GM19043 (cell line): ENCODE results near the gene PYGL.
"Not testable (repeated sequence)": the region's sequence is repeated elsewhere in the genome, so short reads cannot be mapped to it uniquely, and the experiment has no call there.

Source experiments
- ATAC-seq: cut with Tn5 transposase; IDR thresholded peaks from one replicate; pipeline ENCODE4 v1.9.1; 2021; ENCODE audit warnings: low read depth; ENCODE audit not compliant: unreplicated experiment

PYGL gene

DNA sequence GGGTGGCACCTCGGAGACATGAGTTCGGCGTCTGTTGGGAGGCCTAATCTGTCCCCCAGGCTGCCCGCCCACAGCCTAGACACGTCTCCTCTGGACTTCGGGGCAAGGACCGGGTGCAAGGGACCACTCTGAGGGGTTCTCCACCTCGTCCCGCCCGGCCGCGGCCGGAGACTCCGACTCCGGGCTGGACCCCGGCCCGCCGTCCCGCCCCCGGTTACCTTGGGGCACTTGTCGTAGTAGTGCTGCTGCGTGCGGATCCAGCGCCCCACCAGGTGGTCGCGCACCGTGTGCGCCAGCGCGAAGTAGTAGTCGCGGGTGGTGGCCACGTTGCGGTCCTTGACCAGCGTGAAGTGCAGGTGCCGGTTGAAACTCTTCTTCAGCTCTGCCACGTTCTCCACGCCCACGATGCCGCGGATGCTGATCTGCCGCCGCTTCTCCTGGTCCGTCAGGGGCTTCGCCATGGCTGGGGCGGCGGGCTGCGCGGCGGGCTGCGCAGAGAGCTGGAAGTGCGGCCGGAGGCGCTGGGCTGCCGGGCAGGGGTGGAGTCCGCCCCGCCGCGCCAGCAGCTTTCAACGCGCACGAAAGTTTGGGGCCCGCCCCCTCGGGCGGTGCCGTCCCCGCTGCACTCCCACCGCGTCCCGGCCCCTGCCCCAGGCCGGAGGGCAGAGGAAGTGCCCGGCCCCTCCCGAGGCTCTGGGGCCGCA, at the start of gene PYGL:
PYGL (minus strand) TSS at position 541 of the 704 bp plus-strand sequence; CDS start at position 461, 80 bp downstream.
- peak; percentile 47 for ATAC-seq

DNA sequence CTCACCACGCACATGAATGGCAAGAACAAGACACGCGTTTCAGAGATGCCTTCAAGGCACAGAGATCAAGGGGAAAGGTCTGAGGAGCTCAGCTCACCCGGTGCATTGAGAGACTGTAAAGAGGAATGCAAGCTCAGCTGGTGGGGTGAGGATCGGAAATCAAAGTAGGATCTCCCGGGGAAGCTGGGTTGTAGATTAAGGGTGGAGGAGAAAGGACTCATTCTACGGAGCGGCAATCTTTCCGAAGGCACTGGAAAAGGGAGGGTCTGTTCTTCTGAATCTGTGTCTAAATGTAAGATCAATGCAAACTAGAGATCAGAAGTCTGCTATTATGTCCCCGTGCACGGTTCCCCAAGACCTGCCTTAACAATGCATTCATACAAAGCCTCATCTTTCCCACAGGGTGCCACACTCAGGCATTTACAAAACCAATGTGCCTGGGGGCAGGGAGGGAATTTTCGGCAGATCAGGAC, 41.6 kb upstream of the PYGL start:
- ATAC-seq, result no peak

DNA sequence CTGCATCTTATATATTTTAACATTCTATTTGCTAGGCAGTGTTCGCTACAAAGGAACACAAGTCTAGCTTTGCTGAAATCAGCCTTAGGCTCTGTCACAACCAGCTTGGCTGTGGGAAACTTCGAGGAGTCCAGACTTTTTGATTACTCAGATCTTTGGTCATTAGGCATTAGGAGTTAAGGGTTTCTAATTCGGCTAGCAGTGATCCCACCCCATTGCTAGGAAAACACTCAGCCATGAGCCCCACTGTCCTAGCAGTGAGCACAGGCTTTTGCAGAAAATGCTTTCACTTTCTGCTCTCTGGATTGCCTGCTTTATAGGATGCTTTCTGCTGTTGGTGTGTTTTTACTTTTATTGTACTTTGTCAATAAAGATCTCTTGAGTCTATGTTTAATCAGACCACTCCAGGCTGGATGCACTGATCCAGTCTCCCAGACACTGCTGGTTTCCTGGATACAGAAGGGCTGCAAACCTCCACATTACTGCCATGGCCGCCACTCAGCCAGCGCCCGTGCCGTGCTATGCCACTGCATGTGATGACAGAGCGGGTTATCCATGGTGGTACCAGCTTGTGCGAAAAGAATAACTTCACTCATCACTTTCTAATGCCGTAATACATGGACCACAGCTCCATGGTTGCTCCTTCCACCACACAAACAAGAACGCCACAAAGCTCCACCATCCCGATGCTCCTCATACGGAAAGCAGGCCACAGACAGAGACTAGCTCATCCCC, 41.0 kb upstream of the PYGL start:
- ATAC-seq, result no peak

DNA sequence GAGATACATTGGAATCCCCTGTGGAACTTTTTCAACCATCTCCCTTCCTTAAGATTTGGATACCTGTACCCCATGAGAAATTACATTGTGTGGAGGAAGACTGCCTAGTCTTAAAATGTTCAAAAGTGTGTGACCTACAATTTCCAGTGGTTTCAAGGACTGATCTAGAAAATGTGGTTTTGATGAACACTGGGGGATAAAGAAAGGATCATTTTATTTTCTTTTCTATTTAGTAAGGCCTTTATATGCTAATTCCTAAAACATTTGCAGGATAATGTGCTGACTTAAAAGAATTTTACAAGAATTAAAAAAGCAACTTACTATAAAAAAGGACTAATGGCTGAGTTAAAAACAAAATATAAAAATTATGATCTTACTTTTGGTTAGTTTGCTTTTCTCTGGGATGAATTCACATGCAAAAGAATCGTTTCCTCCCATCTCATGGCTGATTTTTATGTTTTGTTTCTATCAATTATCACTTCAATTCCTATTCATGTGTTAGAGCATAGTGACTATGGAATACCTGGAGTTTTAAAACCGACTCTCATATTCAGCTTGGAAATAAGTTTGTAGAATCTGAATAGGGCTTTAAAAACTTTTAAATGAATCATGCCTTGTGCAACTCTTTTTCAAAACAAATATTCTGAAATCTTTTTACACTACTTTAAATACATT, 39.9 kb upstream of the PYGL start:
- no peak for ATAC-seq

DNA sequence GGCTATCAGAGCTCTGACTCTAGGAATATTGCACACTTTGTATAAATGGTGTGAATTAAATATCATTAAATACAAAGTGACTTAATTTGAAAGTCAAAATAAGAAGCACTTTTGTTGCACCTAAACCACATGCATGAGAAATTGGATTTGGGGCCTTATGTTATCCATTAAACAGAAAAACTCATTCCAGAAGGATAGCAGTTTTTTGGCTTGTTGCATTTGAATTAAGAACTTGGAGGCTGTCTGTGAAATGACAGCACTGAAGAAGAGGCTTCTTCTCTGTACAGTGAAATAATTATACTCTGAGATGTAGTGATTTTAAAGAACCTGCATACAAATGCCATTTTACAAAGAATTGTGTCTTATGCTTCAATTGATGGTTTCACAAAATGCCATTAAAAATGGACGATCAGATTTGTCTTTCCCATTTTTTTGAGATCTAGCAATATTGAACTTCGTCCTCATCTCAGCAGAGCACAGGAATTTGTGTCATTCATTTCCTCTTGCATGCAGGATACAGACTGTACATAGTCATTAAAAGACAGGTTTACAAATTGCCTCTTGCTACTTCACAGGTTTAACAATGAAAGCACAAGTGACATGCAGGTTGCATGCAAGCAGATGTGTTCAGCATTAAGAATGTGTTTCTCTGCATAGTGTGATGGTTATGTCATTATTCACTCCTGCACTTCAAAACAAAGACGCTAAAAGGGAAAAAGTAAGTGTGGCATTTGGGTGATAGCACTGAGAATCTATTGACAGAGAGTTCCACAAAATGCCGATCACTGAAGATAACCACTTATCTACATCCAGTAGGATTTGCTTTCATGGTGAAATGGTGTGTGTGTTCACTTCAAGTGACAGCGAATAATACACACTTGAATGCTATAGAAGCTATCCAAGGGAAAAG, 35.9 kb upstream of the PYGL start:
- ATAC-seq, result no peak

DNA sequence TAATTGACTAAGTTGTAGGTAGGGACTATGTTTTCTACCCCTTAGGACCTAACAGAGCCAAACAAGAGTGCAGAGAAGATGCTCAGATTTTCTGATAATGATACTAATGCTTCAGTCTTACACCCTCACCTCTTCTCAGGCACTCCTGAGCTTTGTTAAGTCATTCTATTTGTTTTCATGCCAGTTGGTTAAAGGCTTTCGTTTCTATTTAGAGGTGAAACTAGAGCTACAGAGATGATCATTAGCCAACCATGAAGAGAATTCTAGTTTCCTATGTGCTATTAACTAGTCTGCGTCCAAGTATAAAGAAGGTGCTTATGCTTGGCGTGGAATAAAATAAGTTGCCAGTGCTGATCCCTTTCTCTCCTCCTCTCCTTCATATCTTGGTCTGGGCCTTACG, 34.6 kb upstream of the PYGL start:
- ATAC-seq, result peak; percentile 88

DNA sequence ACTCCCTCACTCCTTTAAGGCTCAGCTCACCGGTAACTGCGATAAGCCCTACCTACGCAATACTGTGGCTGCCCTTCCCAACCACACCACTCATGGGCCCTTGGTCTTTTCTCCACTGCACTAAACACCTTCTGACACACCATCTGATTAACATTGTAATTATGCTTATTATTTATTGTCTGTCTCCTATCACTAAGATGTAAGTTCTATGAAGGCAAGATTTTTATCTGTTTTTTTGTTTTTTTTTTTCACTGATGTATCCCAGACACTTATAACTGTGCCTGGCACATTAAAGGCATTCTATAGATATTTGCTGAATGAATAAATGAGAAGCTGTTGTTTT, 34.2 kb upstream of the PYGL start:
- ATAC-seq, result no peak

DNA sequence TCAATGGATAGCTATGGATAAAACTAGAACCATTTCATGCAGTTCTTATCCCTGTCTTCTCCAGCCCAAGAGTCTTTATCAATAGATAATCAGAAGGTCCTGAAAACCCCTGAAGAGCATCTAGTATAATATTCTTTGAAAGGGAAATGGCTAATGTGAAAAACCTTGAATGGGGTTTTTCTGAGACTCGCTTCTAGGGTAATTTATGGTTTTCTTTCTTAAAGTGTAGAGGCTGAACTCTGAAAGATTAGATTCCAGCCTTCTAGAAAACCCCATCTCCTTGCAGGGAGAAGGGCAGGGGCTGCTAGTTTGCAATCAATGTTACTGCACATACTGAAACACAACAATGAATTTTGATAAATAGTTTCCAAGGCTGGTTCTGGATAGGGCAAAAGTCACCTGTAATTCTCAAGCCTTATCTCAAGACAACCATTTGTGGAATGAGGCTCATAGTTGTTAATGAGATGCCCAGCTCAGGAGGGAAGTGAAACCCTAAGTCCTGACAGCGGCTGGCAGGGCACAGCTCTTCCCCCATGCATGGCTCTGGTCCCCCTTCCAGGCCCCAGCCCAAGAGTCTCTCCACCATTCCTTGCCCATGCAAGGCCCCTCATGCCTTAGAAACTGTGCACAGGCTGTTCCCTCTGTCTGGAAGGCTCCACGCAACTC, 33.7 kb upstream of the PYGL start:
- ATAC-seq, result peak; percentile 56

DNA sequence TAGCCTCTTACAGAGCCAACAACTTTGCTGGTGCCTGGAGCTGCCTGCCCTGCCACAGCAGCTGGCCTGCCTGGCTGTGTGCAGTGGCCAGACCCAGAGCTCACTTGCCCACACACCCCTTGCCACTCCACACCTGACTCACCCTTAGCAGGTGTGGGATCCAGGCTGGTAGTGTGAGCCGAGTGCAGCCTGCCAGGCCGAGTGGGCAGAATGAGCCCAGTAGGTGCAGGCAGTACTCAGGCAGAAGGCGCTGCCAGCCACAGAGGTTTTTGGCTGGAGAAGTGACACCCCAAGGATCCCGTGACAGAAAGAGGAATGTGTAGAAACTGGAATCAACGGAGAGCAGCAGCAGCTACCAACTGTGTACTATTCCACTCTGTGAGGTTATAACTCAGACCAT, 29.8 kb upstream of the PYGL start:
- ATAC-seq, result no peak

DNA sequence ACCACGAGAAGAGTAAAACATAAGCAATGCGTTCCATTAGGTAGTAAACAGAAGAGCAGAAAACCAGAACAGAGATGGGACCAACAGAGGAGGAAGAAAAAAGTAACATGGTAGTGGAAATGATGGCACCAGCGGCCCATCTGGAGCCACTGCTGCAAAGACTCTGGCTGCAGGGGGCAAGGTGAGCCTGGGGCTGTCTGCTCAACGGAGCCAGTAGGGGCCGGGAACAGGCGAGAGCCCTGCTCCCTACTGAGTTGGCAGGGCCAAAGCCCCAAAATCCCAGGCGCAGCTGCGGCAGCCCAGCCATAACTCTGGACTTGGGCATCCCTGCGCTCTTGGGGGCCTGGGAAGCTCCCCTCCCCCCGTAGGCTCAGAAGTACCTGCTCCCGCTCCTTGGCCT, 28.5 kb upstream of the PYGL start:
- ATAC-seq, result no peak

DNA sequence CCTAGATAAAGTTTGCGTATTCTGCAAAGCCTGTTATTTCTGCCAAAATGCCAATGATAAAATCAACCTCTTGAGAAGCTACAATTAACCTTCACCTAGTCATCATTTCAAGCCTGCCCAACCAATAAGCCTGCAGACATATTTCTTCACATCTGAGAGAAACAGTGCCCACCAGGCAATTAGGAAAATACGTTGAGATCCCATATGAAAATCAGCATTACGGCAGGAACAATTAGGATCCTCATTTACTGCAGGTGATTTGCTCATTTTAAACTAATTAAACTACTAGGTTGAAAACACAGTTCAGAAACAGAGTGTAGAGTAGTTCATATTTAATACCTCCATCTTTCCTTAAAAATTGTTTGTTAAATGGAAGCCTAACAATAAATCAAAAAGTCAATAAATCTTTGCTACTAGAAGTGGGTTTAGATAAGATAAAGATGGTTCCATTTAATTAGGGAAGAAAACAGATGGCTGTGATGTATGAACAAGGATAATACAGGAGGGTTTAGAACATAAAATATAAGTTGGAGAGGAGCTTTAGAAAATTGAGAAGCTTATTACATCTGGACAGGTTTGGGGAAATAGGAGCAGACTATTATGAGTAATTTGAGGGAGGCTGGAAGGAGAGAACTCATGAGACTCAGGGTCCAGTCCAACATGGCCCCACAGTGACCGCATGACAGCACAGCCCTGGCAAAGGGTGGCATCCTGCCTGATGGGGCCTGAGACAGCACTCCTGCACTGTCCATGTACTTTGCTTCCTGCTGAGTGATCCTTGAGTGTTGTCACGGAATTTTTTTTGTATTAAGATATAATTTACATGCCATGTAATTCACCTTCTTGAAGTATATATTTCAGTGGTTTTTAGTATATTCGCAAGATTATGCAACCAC, 26.9 kb upstream of the PYGL start:
- ATAC-seq, result no peak

DNA sequence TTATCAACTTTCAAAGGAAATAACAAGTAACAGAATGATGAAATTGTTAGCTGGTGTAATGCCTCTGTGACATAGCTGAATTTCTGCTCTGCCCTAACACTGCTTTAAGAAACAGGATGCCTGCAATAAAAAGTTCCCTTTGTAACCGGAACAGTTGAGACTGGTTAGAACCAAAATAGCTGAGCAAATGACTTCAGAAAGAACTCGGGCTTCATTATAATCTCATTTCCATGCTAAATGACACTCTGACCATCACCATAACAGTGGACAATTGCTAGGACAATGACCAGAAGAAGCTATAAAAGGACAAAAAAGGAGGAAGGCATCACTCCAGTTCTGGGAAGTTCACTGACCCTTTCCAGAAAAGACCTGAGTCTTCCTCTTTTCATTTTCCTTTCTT, 23.5 kb upstream of the PYGL start:
- no peak for ATAC-seq

DNA sequence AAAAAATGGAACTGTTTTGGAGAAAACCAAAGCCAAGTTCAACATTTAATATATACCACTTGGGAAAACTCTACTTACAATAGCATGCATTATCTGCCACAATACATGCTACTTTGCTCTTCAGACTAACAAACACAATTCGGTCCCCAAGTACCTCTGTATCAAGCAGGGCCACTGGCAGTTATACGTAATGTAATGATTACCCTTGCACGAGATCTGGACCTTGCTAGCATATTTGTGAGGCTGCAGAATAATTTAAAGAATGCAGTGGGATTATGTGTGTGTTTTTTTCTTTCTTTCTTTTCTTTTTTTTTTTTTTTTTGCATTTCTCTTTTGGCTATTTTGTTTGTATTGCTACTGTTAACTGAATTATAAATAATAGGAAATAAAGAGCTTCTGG, 22.8 kb upstream of the PYGL start:
- ATAC-seq, result no peak

DNA sequence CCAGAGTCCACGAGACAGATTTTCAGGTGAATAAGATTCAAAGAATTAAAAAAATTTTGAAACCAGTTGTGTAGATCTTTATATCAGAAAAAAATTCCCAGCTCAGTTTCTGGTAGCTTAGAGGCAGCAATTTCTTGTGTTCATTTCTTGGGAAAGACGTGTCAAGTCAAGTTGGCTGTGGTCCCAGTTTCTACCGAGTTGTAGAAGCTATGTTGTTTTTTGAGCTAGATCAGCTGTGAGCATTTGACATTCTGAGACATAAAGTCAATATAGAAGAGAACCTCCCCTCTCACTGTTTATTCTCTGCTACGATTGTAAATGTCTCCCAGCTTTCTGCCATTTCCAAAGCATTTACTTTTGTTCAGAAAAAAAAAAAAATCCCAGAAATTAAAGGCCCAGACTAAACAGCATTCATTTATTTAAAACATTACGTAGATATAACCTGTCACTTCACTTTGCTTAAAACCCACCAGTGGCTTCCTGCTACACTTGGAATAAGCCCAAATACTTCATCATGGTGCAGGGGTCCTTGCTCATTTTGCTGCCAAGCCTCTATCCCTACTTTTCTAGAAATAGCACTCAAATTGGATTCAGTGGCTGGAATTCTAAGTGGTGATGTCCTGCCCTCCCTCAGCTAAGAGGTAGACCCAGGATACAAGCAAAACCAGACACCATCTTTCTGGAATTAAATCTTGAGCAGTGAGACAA, 20.6 kb upstream of the PYGL start:
- no peak for ATAC-seq

DNA sequence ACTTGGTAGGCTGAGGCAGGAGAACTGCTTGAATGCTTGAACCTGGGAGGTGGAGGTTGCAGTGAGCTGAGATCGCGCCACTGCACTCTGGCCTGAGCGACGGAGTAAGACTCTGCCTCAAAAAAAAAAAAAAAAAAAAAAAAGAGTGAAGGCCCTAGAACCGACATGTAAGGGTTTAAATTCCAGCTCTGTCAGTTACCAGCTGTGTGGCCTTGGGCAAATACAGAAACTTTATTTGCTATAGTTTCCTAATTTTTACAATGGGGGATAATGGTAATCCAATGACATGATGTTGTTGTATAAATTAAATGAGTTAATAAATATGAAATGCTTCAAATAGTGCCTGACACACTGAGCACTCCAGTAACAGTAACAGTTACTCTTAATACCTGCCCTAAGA, 19.6 kb upstream of the PYGL start:
- no peak for ATAC-seq

DNA sequence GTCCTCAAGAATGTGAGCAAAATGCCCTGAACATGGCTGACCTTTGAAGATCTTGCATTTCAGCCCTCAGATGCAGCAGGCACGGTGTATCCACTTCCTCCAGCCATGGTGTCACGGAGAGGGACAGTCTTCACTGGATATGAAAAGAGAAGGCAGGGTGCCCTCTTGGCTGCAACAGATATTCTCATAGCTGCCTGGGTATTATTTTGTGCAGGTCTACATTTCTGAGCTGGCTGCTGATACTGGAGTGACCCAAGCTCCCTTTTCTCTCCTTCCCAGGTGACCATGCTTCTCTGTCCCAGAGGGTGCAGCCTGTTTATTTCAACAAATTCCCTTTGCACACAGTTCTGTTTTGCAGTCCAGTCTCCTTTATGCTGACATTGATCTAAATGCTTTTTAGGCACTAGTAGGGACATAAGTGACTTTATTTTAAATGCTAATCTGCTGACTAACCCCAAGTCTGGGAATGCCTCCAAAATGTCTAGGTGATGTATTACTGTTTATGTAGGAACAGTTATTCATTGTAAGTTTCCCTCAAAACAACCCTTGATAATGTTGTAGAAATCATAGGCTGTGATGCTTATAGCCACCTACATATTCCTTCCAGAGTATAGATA, 17.4 kb upstream of the PYGL start:
- ATAC-seq, result no peak

DNA sequence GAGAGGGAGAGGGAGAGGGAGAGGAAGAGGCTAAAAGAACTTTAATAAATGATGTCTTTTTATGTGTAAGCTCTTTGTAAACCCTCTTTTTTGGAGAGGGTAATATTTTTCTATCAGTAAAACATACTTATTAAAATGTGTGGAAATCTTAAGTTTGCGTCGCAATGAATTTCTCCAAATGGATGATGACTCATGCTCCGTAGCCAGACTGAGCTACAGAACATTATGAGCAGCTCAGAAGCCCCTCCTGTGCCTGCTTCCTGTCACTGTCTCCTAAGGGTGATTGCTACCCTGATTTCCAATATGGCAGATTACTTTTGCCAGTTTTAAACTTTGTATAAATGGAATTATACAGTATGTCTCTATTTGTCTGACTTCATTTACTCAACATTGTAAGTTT, 13.0 kb upstream of the PYGL start:
- ATAC-seq, result no peak

DNA sequence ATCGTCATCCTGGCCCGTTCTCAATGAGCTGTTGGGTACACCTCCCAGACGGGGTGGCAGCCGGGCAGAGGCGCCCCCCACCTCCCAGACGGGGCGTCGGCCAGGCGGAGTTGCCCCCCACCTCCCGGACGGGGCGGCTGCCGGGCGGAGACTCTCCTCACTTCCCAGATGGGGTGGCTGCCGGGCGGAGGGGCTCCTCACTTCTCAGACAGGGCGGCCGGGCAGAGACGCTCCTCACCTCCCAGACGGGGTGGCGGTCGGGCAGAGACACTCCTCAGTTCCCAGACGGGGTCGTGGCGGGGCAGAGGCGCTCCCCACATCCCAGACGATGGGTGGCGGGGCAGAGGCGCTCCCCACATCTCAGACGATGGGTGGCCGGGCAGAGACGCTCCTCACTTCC, 12.1 kb upstream of the PYGL start:
- not testable (repeated sequence) for ATAC-seq
